ENCODE measurements around the gene CFDP1. TPM values are rescaled to one million over a fixed set of nuclear protein-coding genes. Genes with fewer than 3 reads are reported as not detected.

Gene CFDP1
- polyA plus RNA-seq, 1 donor from 2014 or later: 31.5 TPM

- peaks cover 1% of the 10 kb centered on the region for H3K36me3 Mint-ChIP-seq
- H3K27me3 Mint-ChIP-seq: no peaks in the 10 kb centered on the region
- H3K9me3 Mint-ChIP-seq: no peaks in the 10 kb centered on the region
- H3K4me3 Mint-ChIP-seq: no peak overlapping the region
- no peak overlapping the region for H3K27ac Mint-ChIP-seq
- H3K4me1 Mint-ChIP-seq: no peaks in the 10 kb centered on the region
Measured at GRCh38 chr16:75402821-75403475, 30.4 kb downstream of the CFDP1 start.

GRCh38 chr16:75402159-75402820, 31.0 kb downstream of the CFDP1 start:
- Mint-ChIP-seq H3K9me3 (no peaks in the 10 kb centered on the region), H3K4me1 (no peaks in the 10 kb centered on the region), H3K36me3 (peaks cover 1% of the 10 kb centered on the region), H3K27me3 (no peaks in the 10 kb centered on the region), H3K27ac (no peak overlapping the region), H3K4me3 (no peak overlapping the region)

GRCh38 chr16:75401691-75402090, 31.6 kb downstream of the CFDP1 start:
- Mint-ChIP-seq H3K4me3 (no peak overlapping the region), H3K4me1 (no peaks in the 10 kb centered on the region), H3K27me3 (no peaks in the 10 kb centered on the region), H3K9me3 (no peaks in the 10 kb centered on the region), H3K27ac (no peak overlapping the region), H3K36me3 (peaks cover 1% of the 10 kb centered on the region)

- Mint-ChIP-seq H3K36me3 (peaks cover 10% of the 10 kb centered on the region), H3K9me3 (no peaks in the 10 kb centered on the region), H3K4me1 (no peaks in the 10 kb centered on the region), H3K27me3 (no peaks in the 10 kb centered on the region), H3K27ac (no peak overlapping the region), H3K4me3 (no peak overlapping the region)
Measured at GRCh38 chr16:75398333-75398732, 35.0 kb downstream of the CFDP1 start.

- Mint-ChIP-seq H3K9me3 (no peaks in the 10 kb centered on the region), H3K4me1 (no peaks in the 10 kb centered on the region), H3K4me3 (no peak overlapping the region), H3K36me3 (peaks cover 9% of the 10 kb centered on the region), H3K27ac (no peak overlapping the region), H3K27me3 (no peaks in the 10 kb centered on the region)
Measured at GRCh38 chr16:75394941-75395340, 38.4 kb downstream of the CFDP1 start.

- Mint-ChIP-seq H3K27me3 (no peaks in the 10 kb centered on the region), H3K27ac (no peak overlapping the region), H3K9me3 (no peaks in the 10 kb centered on the region), H3K4me3 (no peak overlapping the region), H3K36me3 (peaks cover 11% of the 10 kb centered on the region), H3K4me1 (no peaks in the 10 kb centered on the region)
Measured at GRCh38 chr16:75392906-75393305, 40.4 kb downstream of the CFDP1 start.

GRCh38 chr16:75390926-75391653, 42.2 kb downstream of the CFDP1 start:
- peaks cover 11% of the 10 kb centered on the region for H3K36me3 Mint-ChIP-seq

GRCh38 chr16:75389096-75389690, 44.1 kb downstream of the CFDP1 start:
- H3K27ac Mint-ChIP-seq: no peak overlapping the region

More at GRCh38 chr16:75390926-75391653, 42.2 kb downstream of the CFDP1 start:
- Mint-ChIP-seq H3K9me3 (no peaks in the 10 kb centered on the region), H3K27me3 (no peaks in the 10 kb centered on the region), H3K4me1 (no peaks in the 10 kb centered on the region), H3K4me3 (no peak overlapping the region), H3K27ac (no peak overlapping the region)

GRCh38 chr16:75387951-75388350, 45.4 kb downstream of the CFDP1 start:
- H3K4me3 Mint-ChIP-seq: no peak overlapping the region
- no peaks in the 10 kb centered on the region for H3K9me3 Mint-ChIP-seq
- H3K27me3 Mint-ChIP-seq: peaks cover 2% of the 10 kb centered on the region
- H3K36me3 Mint-ChIP-seq: peaks cover 6% of the 10 kb centered on the region
- H3K4me1 Mint-ChIP-seq: peaks cover 0 to 3% (median 0%) of the 10 kb centered on the region in 3 donors
- H3K27ac Mint-ChIP-seq: no peak overlapping the region

More at GRCh38 chr16:75389096-75389690, 44.1 kb downstream of the CFDP1 start:
- Mint-ChIP-seq H3K27me3 (no peaks in the 10 kb centered on the region), H3K9me3 (no peaks in the 10 kb centered on the region), H3K36me3 (peaks cover 8% of the 10 kb centered on the region), H3K4me3 (no peak overlapping the region), H3K4me1 (peaks cover 0 to 3% (median 0%) of the 10 kb centered on the region in 3 donors)

GRCh38 chr16:75385507-75386152, 47.7 kb downstream of the CFDP1 start:
- no peak overlapping the region for H3K4me3 Mint-ChIP-seq
- no peak overlapping the region for H3K27ac Mint-ChIP-seq
- H3K9me3 Mint-ChIP-seq: no peaks in the 10 kb centered on the region
- H3K4me1 Mint-ChIP-seq: peaks cover 3 to 7% (median 7%) of the 10 kb centered on the region in 3 donors
- H3K36me3 Mint-ChIP-seq: peaks cover 6% of the 10 kb centered on the region
- peaks cover 15% of the 10 kb centered on the region for H3K27me3 Mint-ChIP-seq

GRCh38 chr16:75383141-75383540, 50.2 kb downstream of the CFDP1 start:
- Mint-ChIP-seq H3K27me3 (peaks cover 36% of the 10 kb centered on the region), H3K4me1 (peaks cover 14 to 24% (median 23%) of the 10 kb centered on the region in 3 donors), H3K9me3 (peaks cover 0 to 1% (median 0%) of the 10 kb centered on the region in 3 donors), H3K36me3 (peaks cover 4% of the 10 kb centered on the region), H3K4me3 (no peak overlapping the region), H3K27ac (no peak overlapping the region)

GRCh38 chr16:75382611-75383010, 50.7 kb downstream of the CFDP1 start:
- Mint-ChIP-seq H3K4me1 (peaks cover 14 to 24% (median 23%) of the 10 kb centered on the region in 3 donors), H3K36me3 (peaks cover 7% of the 10 kb centered on the region), H3K27ac (no peak overlapping the region), H3K27me3 (peaks cover 42% of the 10 kb centered on the region), H3K4me3 (no peak overlapping the region), H3K9me3 (peaks cover 0 to 1% (median 0%) of the 10 kb centered on the region in 3 donors)

GRCh38 chr16:75380870-75381269, 52.4 kb downstream of the CFDP1 start:
- Mint-ChIP-seq H3K36me3 (peaks cover 17% of the 10 kb centered on the region), H3K4me1 (peaks cover 14 to 24% (median 23%) of the 10 kb centered on the region in 3 donors), H3K9me3 (peaks cover 0 to 1% (median 0%) of the 10 kb centered on the region in 3 donors), H3K27ac (peak overlapping the region in 1 of 3 donors; percentile 25), H3K27me3 (peaks cover 58% of the 10 kb centered on the region), H3K4me3 (peak overlapping the region in 1 of 4 donors; percentile 85)
